CD4-positive, CD25-positive, alpha-beta regulatory T cell (primary cell): Measurements from ENCODE around the gene GYPC. TPM values are rescaled to one million over a fixed set of nuclear protein-coding genes. Genes with fewer than 3 reads are reported as not detected.

ENCODE experiments used
- ATAC-seq, 2 donors: fragments of 150-1000 bp; cut with Tn5 transposase; one replicate each; pipeline ENCODE4 v1.10.0; 2021; ENCODE audit warnings: low read depth in 2 of 2, moderate number of reproducible peaks in 2 of 2, moderate library complexity in 1 of 2
- DNase-seq, 3 donors: peaks; one replicate each; pipeline versions ENCODE4 v3.0.0 to v3.0.0-alpha.2; 2012 to 2022; ENCODE audit warnings: mixed read lengths in 1 of 3
- H3K27ac ChIP-seq: one replicate; pipeline ENCODE4 v1.7.0; 2013; ENCODE audit warnings: mild to moderate bottlenecking, low read length; ENCODE audit not compliant: insufficient read depth, poor library complexity, severe bottlenecking
- H3K27me3 ChIP-seq: one replicate; pipeline ENCODE4 v1.7.0; 2013; ENCODE audit warnings: low read length; ENCODE audit not compliant: control insufficient read depth, insufficient read depth
- H3K36me3 ChIP-seq: one replicate; pipeline ENCODE4 v1.7.0; 2013; ENCODE audit warnings: mild to moderate bottlenecking, low read length, moderate library complexity; ENCODE audit not compliant: control insufficient read depth, insufficient read depth
- H3K4me1 ChIP-seq: 2 replicates; pipeline ENCODE4 v1.7.0; 2013; ENCODE audit warnings: mild to moderate bottlenecking, low read length; ENCODE audit not compliant: insufficient read depth, control insufficient read depth, poor library complexity, severe bottlenecking
- H3K4me3 ChIP-seq: one replicate; pipeline ENCODE4 v1.7.0; 2013; ENCODE audit warnings: low read depth, mild to moderate bottlenecking, low read length, moderate library complexity
- H3K9me3 ChIP-seq, 2 experiments: 1 replicate in 1 of 2; 2 replicates in 1 of 2; pipeline ENCODE4 v1.7.0; 2013; ENCODE audit warnings: low read length in 2 of 2, mild to moderate bottlenecking in 1 of 2, moderate library complexity in 1 of 2; ENCODE audit not compliant: control insufficient read depth in 2 of 2
- H3K27ac Mint-ChIP-seq, 3 donors: one replicate each; pipeline ENCODE4 v1.8.0; 2020 to 2022; ENCODE audit warnings: mild to moderate bottlenecking in 3 of 3, mixed read lengths in 3 of 3, moderate library complexity in 2 of 3
- H3K27me3 Mint-ChIP-seq: one replicate; pipeline ENCODE4 v1.8.0; 2022; ENCODE audit warnings: mild to moderate bottlenecking, mixed read lengths
- H3K36me3 Mint-ChIP-seq: one replicate; pipeline ENCODE4 v1.8.0; 2020; ENCODE audit warnings: mixed read lengths
- H3K4me1 Mint-ChIP-seq, 4 donors: one replicate each; pipeline ENCODE4 v1.8.0; 2020 to 2022; ENCODE audit warnings: mixed read lengths in 4 of 4, mild to moderate bottlenecking in 1 of 4
- H3K4me3 Mint-ChIP-seq, 4 donors: one replicate each; pipeline ENCODE4 v1.8.0; 2020 to 2022; ENCODE audit warnings: mild to moderate bottlenecking in 4 of 4, mixed read lengths in 4 of 4, moderate library complexity in 3 of 4
- H3K9me3 Mint-ChIP-seq, 7 donors: one replicate each; pipeline ENCODE4 v1.8.0; 2020 to 2022; ENCODE audit warnings: mixed read lengths in 7 of 7, mild to moderate bottlenecking in 3 of 7, moderate library complexity in 2 of 7
- polyA plus RNA-seq, 4 donors: library from polyadenylated mRNA; unstranded; fragments of 300-500 nt; fragmentation: Illumina TruSeq; gene quantifications; one replicate each; pipeline ENCODE4 v1.2.3, GENCODE V29; 2021
- total RNA-seq: library from RNA; stranded (reverse); gene quantifications from one replicate; pipeline ENCODE4 v1.2.3, GENCODE V29; 2022

The GYPC gene
- total and polyA plus RNA-seq, 5 donors from 2014 or later = 75.2 to 210 (median 186) TPM

DNA sequence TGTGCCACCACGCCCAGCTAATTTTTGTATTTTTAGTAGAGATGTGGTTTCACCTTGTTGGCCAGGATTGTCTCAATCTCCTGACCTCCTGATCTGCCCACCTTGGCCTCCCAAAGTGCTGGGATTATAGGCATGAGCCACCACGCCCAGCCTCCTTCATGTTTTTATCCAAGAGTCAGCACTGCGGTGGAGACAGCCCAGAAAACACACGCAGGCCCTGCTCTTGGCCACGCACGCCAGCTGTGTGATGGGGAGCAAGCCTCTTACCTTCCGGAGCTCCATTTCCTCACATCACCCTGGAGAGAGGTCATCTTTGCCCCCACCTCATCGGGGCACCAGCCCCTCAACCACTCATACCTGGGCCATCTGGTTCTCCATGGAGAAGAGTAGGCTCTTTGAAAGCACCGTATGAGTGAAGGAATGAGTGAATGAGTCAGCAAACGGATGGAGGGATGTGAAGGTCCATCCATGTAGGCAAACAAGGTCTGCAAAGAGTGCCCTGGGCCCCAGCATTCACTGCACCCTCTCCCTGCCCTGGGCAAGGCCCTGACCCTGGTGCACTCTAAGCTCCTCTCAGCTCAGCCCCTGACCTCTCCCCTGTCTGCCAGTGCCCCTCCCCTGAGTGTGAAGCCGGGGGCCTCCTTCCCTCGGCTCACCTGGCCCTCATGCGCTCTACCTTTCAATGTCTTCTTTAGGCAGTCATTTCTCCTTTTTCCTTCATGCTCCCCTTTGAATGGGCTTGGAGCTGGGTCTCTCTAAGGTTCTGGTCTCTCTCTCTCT is 7.4 kb downstream of the GYPC start:
- Histone ChIP-seq H3K27me3 (no peaks in the 10 kb centered on the region), H3K9me3 (no peaks in the 10 kb centered on the region), H3K36me3 (no peaks in the 10 kb centered on the region), H3K27ac (peak overlapping the region; percentile 76), H3K4me1 (peaks cover 77% of the 10 kb centered on the region), H3K4me3 (peak overlapping the region; percentile 19)
- Mint-ChIP-seq H3K36me3 (peaks cover 24% of the 10 kb centered on the region), H3K9me3 (no peaks in the 10 kb centered on the region), H3K27me3 (no peaks in the 10 kb centered on the region), H3K27ac (peak overlapping the region; percentile 94 to 99 (median 96)), H3K4me3 (peak overlapping the region; percentile 72 to 85 (median 82)), H3K4me1 (peaks cover 26 to 96% (median 64%) of the 10 kb centered on the region in 4 donors)
- DNase-seq = no peak
- no peak for ATAC-seq

- H3K27ac ChIP-seq = peak overlapping the region; percentile 76
- H3K9me3 ChIP-seq = no peaks in the 10 kb centered on the region
- DNase-seq = peak in 2 of 3 donors; percentile 18 to 55
- no peaks in the 10 kb centered on the region for H3K9me3 Mint-ChIP-seq
- H3K36me3 ChIP-seq = peaks cover 5% of the 10 kb centered on the region
- peak overlapping the region; percentile 37 for H3K4me3 ChIP-seq
- H3K27me3 Mint-ChIP-seq = no peaks in the 10 kb centered on the region
- ATAC-seq = peak; percentile 26 to 39
- H3K27me3 ChIP-seq = no peaks in the 10 kb centered on the region
- H3K27ac Mint-ChIP-seq = peak overlapping the region; percentile 94 to 96 (median 96)
- H3K36me3 Mint-ChIP-seq = peaks cover 28% of the 10 kb centered on the region
- peaks cover 68% of the 10 kb centered on the region for H3K4me1 ChIP-seq
- peak overlapping the region; percentile 70 to 84 (median 76) for H3K4me3 Mint-ChIP-seq
- H3K4me1 Mint-ChIP-seq = peaks cover 25 to 95% (median 58%) of the 10 kb centered on the region in 4 donors
Measured at GRCh38 chr2:126664234-126664633, 8.3 kb downstream of the GYPC start.

DNA sequence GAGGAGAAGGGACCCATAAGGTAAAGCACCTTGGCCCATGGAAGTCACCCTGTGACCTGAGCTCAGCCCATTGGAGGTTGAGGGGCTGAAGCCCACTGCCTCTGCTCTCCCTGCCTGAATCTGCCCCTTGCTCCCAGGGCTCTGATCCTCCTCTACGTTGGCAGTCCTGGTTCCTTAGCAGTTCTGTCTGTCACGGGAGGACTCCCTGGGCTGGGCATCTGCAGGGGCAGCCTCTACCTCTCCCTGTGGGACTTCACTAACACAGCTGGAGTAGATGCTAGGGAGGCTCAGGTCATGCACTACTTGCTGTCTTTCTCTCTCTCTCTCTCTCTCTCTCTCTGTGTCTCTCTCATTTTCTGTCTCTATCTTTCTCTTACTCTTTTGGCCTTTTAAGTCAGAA is 8.7 kb downstream of the GYPC start:
- Histone ChIP-seq H3K4me3 (peak overlapping the region; percentile 52), H3K9me3 (no peaks in the 10 kb centered on the region), H3K4me1 (peaks cover 64% of the 10 kb centered on the region), H3K27me3 (no peaks in the 10 kb centered on the region), H3K36me3 (peaks cover 9% of the 10 kb centered on the region), H3K27ac (peak overlapping the region; percentile 76)
- Mint-ChIP-seq H3K4me3 (peak overlapping the region; percentile 70 to 86 (median 76)), H3K27me3 (no peaks in the 10 kb centered on the region), H3K27ac (peak overlapping the region; percentile 94 to 96 (median 96)), H3K36me3 (peaks cover 28% of the 10 kb centered on the region), H3K4me1 (peaks cover 25 to 94% (median 57%) of the 10 kb centered on the region in 4 donors), H3K9me3 (no peaks in the 10 kb centered on the region)
- DNase-seq (no peak), ATAC-seq (no peak)

DNA sequence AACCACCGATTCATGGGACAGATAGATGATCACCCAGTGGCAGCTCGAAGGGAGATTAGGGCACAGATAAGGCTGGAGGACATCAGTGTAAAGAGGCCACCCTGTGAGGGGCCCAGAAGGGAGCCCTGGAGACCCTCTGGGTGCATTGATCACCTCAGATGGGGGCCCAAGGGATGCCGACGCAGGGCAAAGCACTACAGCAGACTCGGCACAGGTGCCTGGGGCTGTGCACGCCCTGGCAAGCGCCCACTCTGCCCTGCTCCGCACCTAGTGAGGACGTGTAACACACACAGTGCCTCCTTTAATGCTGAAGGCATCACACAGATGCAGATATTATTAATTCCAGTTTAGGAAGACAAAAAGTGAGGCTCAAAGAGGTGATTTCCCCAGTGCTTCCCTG is 9.5 kb downstream of the GYPC start:
- H3K27ac Mint-ChIP-seq = peak overlapping the region; percentile 82 to 96 (median 96)
- DNase-seq (no peak), ATAC-seq (no peak)
- H3K9me3 Mint-ChIP-seq = no peaks in the 10 kb centered on the region
- H3K36me3 ChIP-seq = peaks cover 15% of the 10 kb centered on the region
- H3K4me3 ChIP-seq = peak overlapping the region; percentile 52
- peaks cover 25 to 94% (median 55%) of the 10 kb centered on the region in 4 donors for H3K4me1 Mint-ChIP-seq
- H3K4me3 Mint-ChIP-seq = peak overlapping the region in 1 of 4 donors; percentile 80
- no peaks in the 10 kb centered on the region for H3K27me3 ChIP-seq
- H3K27ac ChIP-seq = peak overlapping the region; percentile 76
- peaks cover 56% of the 10 kb centered on the region for H3K4me1 ChIP-seq
- H3K9me3 ChIP-seq = no peaks in the 10 kb centered on the region
- H3K27me3 Mint-ChIP-seq = no peaks in the 10 kb centered on the region
- peaks cover 28% of the 10 kb centered on the region for H3K36me3 Mint-ChIP-seq

DNA sequence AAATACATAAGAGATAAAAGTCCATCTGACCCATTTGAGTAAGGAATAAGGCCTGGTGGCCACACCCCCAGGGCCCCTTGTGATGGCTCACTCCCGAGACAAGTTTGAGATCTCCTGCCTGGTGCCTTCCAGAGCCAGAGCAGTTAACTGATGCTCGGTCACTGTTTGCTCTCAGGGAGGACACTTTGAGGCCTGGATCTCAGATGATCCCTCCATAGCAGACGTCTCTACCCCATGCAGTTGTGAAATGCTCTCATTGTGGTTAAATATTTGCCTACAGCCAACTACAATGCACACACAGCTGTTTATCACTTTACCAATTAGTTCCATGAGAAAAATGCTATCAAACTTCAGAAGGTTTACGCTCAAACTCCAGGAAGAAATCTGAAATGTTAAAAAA is 12.3 kb downstream of the GYPC start:
- Mint-ChIP-seq H3K9me3 (peaks cover 0 to 7% (median 0%) of the 10 kb centered on the region in 7 donors), H3K4me3 (no peak overlapping the region), H3K27ac (peak overlapping the region in 2 of 3 donors; percentile 6 to 56), H3K27me3 (no peaks in the 10 kb centered on the region), H3K36me3 (peaks cover 30% of the 10 kb centered on the region), H3K4me1 (peaks cover 18 to 89% (median 39%) of the 10 kb centered on the region in 4 donors)
- Histone ChIP-seq H3K36me3 (peaks cover 21% of the 10 kb centered on the region), H3K9me3 (no peaks in the 10 kb centered on the region), H3K4me1 (peaks cover 29% of the 10 kb centered on the region), H3K4me3 (no peak overlapping the region), H3K27ac (no peak overlapping the region), H3K27me3 (no peaks in the 10 kb centered on the region)
- ATAC-seq = no peak
- no peak for DNase-seq

- ATAC-seq = no peak
- Histone ChIP-seq H3K9me3 (peaks cover 0 to 2% of the 10 kb centered on the region in 2 experiments), H3K4me1 (peaks cover 14% of the 10 kb centered on the region), H3K27ac (no peak overlapping the region), H3K4me3 (no peak overlapping the region), H3K36me3 (peaks cover 27% of the 10 kb centered on the region), H3K27me3 (no peaks in the 10 kb centered on the region)
- H3K36me3 Mint-ChIP-seq = peaks cover 28% of the 10 kb centered on the region
- H3K27me3 Mint-ChIP-seq = no peaks in the 10 kb centered on the region
- H3K4me3 Mint-ChIP-seq = no peak overlapping the region
- DNase-seq = no peak
- no peak overlapping the region for H3K27ac Mint-ChIP-seq
- H3K4me1 Mint-ChIP-seq = peaks cover 10 to 81% (median 28%) of the 10 kb centered on the region in 4 donors
- peaks cover 0 to 7% (median 0%) of the 10 kb centered on the region in 7 donors for H3K9me3 Mint-ChIP-seq
Measured at GRCh38 chr2:126669772-126670171, 13.8 kb downstream of the GYPC start.

GRCh38 chr2:126671488-126671887 is 15.5 kb downstream of the GYPC start:
- Mint-ChIP-seq H3K9me3 (peaks cover 2 to 12% (median 7%) of the 10 kb centered on the region in 7 donors), H3K4me1 (peaks cover 9 to 78% (median 21%) of the 10 kb centered on the region in 4 donors), H3K27me3 (no peaks in the 10 kb centered on the region), H3K27ac (peak overlapping the region in 1 of 3 donors; percentile 71), H3K36me3 (peaks cover 35% of the 10 kb centered on the region), H3K4me3 (no peak overlapping the region)
- peaks cover 11 to 17% of the 10 kb centered on the region in 2 experiments for H3K9me3 ChIP-seq
- ATAC-seq = peak in 1 of 2 donors; percentile 5
- H3K4me3 ChIP-seq = no peak overlapping the region
- H3K4me1 ChIP-seq = no peaks in the 10 kb centered on the region
- H3K36me3 ChIP-seq = peaks cover 39% of the 10 kb centered on the region
- no peaks in the 10 kb centered on the region for H3K27me3 ChIP-seq
- DNase-seq = no peak
- no peak overlapping the region for H3K27ac ChIP-seq
